HG02610 (cell line): ENCODE results near the gene GAS7.

Experiments used
- ATAC-seq: cut with Tn5 transposase; IDR thresholded peaks from one replicate; pipeline ENCODE4 v1.9.1; 2021; ENCODE audit warnings: mild to moderate bottlenecking, moderate library complexity; ENCODE audit not compliant: unreplicated experiment

The GAS7 gene

DNA sequence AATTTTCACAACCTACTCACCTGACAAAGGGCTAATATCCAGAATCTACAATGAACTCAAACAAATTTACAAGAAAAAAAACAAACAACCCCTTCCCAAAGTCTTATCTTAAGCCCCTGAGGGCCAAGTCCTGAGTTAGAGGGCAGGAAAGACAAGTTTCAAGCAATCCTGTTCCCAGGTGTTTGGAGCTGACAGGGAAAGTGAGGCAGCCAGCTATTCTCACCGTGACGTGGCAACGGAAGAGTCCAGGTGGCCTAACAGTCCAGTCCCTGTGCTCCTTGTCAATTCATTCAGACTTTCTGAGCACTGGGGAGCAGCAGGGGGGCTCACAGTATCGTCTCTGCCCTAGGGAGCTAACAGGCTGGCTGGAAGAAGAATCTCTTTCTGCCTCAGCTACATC is 203.6 kb downstream of the GAS7 start:
- no peak for ATAC-seq

DNA sequence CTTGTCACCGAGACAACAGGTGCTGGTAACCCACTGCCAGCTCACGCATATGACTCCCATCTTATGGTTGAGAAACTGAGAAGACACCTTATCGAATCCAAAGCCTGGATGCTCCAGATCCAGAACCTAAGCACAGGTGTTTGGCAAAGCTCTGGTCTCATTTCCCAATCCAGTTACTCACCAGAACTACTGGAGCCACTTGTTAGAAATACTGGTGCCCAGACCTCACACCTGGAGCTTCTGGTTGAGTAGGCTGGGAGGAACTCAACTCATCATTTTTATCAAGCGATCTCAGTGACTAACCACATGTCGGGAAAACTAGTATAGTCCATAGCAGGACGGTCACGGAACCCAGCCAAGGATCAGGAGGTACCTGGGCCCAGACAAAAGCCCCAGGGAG is 206.6 kb downstream of the GAS7 start:
- no peak for ATAC-seq

DNA sequence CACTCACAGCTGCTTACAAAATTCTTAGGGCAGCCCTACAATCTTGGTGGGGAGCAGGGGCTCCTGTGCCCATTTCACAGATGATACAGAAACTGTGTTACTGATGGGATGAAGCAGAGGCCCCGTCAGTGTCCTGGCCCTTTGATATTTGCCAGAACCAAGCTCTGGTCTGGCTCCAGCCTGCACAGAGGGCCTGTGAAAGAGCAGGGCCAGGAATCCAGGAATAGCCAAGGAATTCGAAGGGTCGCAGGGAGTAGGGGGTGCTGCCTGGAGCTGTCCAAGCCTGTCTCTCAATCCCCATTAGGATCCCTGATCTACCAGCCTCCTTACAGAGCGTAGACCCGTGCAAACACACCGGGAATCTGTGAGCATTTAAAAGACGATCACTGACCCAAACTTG is 207.1 kb downstream of the GAS7 start:
- no peak for ATAC-seq

DNA sequence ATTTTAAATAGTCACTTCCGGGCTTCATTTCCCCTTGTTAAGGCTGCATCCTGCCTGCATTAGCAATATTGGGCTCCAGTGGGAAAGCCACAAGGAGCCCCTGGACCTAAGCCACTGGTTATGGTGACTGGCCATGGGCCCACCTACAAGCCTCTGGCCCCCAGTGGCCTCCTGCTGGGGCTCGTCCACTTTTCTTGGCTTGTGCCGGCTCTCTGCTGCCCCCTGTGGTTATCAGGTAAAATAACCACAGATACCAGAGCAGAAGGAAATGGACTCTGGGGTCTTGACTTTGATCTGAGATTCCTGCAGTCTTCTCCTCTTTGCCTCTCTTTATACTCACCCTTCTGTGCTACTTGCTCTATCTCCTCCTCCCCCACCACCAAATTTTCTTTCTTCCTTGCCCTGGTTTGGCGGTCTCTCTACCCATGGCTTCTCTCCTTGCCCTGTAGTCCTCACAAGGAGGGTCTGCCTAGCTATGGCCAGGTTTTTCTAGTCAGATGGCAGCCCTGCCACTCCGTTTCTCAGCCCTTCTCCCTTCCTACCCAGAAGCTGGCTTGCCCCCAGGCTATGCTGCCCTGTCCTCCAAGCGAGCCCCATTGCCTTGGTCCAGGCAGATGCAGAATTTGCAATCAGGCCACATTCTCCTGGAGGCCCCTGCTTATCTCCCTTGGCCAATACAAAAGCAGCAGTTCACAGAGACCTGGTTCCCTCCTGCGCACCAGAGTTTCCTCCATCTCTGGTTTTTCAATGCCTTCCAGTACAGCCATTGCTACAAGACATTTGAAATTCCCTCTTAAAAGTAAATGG is 210.4 kb downstream of the GAS7 start:
- no peak for ATAC-seq

DNA sequence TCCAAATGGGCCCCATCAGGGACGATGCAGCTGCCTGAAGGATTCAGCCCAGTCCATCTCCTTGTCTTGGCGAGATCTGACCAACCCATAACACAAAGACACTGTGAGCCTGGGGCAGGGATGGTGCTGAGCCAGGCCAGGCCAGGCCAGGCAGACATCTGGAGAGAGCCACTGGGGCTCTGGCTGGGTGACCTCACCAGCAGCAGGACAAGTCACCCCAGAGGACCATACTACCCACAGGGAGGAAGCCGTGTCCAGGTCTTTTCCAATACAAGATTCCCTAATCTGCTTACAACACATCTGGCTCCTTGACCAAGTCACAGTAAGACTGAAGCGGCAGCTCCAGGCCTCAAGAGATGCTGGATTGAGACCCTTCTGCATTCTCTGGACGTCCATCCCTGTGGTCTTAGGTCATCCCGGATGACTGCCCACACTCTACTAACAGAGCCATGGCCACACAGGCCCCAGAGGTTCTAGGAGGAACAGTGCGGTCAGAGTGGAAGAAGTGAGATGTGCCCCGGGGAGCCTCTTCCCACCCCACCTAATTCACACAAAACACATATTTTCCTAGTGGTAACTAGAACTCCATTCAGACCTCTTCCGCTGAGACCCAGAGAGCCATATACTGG is 211.5 kb downstream of the GAS7 start:
- no peak for ATAC-seq

DNA sequence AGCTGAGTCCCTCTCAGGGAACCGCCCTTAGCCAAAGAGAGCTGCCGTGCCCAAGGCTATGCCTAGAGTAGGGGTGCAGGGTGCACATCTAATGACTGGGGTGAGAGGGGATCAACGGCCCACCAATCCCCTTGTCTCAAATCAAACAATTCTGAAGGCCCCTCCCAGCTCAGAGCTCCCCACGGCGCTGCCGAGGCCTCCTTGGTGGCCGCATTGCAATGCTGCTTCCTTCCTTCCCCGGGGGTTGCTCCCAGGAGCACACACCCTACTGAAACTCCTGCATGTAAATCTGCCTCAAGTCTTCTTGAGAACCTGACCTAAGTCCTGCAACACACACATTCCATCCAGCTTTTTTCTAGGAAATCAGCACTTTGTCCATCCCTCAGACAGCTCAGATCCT is 212.8 kb downstream of the GAS7 start:
- ATAC-seq, result no peak

DNA sequence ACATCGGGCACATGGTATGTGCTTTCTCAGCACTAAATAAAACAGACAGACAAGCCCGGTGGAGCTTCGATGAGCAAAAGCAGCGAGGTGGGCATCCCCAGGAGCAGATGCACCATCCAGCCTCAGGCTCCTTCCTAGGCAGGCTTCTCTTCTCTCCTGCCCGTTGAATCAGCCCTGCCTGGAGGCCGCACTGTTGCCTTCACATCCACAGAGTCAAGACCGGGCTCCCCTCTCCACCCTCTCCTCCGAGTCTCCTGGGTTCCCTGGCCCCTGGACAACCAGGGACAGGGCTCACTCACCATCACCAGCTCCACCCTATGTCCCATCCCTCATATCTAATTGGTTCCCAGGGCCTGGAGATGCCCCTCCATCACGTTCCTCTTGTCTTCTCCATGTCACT is 213.6 kb downstream of the GAS7 start:
- ATAC-seq, result no peak

DNA sequence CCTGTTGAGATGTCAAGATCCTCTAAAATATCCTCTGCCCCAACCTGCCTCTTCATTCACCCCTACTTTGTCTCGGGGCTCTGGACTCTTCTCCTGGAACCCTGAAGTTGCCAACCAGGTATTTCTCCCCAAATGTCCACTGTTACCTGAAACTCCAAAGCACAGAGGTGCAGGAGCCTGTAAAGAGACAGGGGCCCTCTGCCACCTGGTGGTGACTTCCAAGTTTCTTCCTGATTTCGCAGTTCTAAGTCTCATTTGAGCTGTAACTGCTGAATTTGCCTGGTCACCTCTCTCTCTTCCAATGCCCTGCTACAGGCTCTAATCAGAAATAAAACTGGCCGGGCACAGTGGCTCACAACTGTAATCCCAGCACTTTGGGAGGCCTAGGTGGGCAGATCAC is 216.2 kb downstream of the GAS7 start:
- no peak for ATAC-seq

DNA sequence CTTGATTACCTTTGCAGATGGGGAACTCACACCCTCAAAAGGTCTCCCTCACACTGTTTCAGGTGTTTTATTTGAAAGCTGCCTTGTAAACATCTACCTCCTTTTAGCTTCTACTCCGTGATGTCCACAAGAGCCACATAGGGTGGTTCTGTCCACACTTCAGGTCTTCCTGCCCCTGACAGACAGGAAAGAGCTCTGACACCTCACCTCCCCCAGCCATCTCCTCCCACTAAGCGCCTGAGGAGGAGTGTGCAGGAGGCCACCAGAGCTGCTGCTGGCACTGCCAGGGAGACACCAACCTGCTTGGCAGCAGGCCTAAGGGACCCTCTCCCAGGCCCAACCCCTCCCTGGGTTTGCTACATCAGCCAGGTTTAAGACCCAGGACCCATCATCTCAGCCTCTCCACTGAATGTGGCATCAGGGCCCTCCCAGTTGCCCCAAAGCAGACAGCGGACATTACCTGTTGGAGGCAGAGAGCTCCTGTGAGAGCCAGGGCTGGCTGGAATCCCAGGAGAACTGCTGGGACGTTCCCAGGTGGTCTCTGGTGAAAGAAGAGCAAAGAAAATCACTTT is 217.0 kb downstream of the GAS7 start:
- ATAC-seq, result no peak

DNA sequence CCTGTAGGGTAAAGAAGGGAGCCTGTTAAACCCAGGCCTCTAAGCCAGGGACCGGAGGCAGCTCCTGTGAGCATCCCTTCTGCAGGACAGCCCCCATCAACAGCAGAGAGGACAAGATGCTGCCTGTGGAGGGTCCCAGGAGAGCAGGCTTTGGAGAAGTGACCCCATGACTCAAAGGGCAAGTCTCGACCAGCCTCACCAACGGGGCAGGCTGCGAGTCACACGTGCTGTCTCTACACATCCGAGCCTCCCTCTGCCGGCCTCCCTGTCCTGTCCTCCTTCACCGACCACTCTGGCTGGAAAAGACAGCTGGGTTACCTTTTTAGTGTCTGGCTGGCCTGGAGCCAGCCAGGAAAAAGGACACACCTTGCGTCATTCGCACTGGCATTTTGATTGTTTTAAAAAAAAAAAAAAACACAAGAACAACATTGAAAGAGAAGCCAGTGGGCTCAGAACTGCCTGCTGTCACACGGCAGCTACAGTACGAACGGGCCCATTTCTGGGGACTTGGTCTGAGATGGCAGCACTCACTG is 218.9 kb downstream of the GAS7 start:
- ATAC-seq, result no peak

DNA sequence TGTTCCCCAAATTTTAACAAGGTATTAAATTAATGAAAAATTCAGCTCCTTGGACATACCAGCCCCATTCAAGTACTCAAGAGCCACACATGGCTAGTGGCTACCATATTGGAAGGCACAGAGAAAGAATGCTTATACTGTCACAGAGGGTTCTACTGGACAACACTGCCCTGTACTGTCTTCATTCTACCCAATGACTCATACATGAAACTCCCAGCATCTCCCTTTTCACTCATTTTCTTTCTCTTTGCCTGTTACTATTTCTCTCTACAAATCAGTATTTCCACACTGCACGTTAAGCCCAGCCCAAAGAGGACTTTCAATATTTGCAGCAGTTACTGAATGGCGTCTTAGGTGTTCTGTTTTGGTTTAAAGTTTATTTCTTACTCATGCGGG is 221.2 kb downstream of the GAS7 start:
- peak; percentile 63 for ATAC-seq

DNA sequence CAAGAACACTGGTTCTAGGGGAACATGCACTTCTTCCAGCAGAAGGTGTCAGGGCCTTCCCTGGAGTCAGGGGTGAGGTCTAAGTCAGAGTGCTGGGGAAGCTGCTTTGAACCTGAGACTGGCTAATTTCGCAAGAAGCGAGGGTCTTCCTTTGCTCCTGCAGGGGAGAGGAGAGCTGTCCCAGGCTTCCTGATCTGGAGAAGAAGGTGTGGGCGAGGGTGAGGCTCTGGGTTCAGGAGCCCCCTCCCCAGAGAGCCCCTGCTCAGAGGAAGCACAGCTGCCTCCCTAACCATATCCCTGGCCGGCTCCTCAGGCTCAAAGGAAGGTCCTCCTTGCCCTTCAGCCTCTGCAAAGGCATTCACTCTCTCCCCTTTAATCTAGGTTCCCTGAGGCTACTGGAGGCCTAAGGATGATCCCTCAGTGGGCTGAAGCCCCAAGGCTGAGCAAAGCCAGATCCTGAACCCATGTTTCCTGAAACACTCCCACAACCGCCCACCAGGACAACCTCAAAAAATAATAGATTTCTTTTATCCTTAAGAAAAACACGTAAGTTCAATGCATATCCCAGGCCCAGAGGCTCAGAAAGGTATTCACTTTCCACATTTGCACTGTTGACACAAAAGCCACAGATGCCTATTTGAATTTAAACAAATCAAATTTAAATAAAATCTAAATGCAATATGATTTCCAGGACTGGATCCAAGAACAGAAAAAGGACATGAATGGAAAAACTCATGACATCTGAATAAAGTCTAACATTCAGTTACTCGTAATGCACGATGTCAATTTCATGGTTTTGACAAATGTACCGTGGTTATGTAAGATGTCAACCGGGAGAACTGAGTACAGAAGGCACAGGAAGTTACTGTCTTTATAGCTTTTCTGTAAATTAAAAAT is 221.9 kb downstream of the GAS7 start:
- ATAC-seq, result no peak

DNA sequence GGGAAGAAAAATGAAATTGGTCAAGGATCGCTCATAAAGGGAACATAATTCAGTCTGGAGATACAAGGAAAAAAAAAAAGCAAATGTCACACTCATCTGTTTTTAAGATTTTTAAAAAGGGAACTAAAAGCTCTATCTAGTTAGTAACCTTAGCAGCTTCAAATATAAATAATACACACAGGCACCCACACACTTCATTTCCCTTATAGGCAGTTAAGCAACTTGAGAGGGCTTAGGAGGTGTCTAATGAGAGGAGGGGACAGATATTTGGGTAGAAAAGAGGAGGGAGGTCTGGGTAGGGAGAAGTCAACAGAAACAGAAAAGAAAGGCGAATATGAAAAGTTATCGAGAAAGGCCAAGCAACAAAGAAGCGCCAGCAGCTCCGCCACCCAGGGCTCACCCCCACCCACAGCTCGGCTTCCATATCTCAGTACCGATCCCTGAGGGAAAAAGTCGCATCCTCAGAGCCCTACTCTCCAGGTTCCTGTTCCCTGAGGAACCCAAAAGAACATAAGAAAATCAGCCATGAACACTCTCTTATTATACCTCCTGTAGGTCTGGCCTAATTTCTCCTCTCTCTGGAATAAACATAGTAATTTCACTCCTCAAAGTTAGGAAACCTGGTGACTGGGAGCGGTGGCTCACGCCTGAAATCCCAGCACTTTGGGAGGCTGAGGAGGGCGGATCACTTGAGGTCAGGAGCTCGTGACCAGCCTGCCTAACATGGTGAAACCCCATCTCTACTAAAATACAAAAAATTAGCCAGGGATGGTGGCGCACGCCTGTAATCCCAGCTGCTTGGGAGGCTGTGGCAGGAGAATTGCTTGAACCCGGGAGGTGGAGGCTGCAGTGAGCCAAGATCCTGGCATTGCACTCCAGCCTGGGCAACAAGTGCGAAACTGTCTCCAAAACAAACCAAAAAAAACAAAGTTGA is 223.7 kb downstream of the GAS7 start:
- ATAC-seq, result no peak

DNA sequence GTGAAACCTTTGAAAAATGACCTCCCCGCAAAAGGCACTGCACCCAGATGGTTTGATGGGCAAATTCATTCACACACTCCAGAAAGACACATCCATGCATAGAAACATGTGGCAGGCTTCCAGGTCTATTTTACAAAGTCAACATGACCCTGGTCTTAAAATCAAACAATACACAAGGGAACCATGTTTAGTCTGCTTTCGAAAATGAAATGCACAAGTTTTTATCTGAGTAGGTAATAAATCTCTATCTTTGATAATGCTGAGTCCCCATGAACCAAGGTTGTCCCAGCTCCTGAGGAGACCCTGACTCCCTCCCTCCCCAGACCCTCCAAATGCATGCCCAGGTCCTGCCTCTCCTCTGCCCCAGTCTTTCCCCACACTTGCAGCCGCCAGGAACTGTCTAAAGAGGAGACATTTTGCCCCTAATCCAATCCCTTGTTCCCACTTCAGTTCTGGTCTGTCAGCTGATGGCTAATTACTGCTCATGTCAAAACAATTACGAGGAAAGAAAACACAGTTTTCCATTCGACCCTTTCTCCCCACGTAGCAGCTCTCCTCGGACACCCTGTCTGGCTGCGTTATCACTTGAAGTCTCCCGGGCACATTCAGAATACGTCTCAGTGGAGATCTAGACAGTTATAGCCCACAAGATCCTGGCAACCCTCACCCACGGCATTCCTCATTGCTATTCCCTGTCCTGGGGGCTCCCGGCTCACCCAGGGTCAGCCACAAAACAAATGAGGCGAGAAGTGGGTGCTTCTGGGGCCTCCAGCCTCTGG is 224.5 kb downstream of the GAS7 start:
- ATAC-seq, result no peak

DNA sequence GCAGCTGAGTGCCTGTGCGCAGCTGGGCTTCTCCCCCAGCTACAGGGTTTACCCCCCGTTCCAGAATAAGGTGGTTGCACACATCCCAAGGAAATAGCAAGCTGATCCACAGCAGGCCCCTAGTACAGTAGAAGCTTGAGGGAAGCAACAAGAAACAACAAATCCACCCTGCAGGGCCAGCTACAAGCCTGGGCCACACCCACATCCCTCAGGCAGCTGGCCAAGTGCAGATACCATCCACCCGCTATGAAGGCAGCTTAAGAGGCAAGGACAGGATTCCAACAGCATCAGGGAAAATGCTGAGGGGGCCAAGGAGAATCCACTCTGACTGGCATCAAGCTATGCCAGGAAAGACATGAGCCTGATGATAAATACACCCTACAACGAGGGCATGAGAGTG is 226.4 kb downstream of the GAS7 start:
- no peak for ATAC-seq

DNA sequence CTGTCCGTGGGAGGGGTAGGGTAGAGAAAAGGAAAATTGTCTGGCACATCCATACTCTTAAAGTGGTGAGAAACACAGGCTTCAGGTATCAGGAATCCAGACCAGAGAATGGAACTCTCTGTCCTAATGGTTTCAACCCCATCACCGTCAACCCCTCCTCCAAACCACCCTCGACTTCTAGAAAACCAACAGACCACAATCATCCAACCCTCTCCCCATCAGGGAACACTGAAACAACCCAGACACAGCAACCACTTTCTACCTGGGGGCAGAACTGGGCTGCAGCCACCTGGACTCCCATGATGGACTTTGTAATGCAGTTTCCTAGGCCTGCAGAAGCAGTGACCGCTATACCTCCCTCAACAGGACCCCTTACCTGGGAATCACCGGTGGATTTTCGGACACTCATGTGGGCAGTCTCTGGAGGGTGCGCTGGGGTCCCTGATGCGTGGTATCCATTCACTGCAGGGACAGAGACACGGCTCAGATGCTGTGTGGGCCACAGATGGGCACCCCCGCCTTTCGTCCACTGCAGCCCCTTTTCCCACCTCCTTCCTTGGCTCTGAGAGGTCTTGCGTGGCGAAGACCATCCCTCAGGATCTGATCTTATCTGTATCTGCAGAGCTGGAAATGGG is 229.0 kb downstream of the GAS7 start:
- ATAC-seq, result no peak

DNA sequence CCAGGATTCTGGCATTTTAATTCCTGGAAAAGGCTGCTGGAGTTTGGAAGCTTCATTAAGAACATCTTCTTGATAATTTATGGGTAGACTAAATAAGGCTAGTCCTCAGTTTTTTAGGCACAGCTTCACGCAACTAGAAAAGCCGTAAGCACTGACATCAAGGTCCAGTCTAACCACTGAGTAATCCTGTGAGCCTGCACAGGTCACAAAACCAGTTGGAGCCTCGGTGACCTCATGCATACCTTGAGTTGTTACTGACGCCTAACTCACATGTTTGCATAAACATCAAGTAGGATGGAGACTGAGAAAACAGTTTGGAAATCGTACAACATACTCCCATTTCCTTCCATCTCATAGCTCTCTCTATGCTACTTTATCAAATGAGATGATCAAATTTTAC is 229.5 kb downstream of the GAS7 start:
- ATAC-seq, result no peak

DNA sequence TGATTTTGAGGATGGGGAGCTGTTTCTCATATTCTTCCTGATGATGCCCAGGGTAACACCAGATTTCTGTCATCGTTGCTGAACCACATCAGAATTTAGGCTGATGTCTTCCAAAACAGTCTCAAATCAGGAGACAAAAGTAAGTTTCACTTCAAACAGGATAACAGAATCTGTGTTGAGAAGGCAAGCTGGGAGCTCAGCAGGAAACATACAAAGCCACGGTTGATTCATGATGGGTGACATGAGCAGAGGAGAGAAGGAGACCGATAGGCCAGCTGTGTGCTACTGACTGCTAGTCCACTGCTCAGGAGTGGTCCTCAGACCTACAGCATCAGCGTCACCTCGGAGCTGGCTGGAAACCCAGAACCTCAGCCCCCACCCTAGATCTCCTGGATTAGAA is 230.4 kb downstream of the GAS7 start:
- no peak for ATAC-seq
